HUES48 (cell line): ENCODE measurements around the gene COPS8.

Source experiments
- H3K27ac ChIP-seq: one replicate; pipeline ENCODE4 v1.7.0; 2013; ENCODE audit warnings: low read depth, low read length, inconsistent platforms
- H3K27me3 ChIP-seq: 2 replicates; pipeline ENCODE4 v1.6.1; 2013; ENCODE audit warnings: mild to moderate bottlenecking, low read length; ENCODE audit not compliant: control insufficient read depth, insufficient read depth
- H3K36me3 ChIP-seq: 2 replicates; pipeline ENCODE4 v1.6.1; 2013; ENCODE audit warnings: low read length; ENCODE audit not compliant: control insufficient read depth, insufficient read depth
- H3K4me1 ChIP-seq: 2 replicates; pipeline ENCODE4 v1.6.1; 2013; ENCODE audit warnings: mild to moderate bottlenecking, low read length; ENCODE audit not compliant: control insufficient read depth, insufficient read depth
- H3K4me3 ChIP-seq: 2 replicates; pipeline ENCODE4 v1.5.1; 2013; ENCODE audit warnings: mild to moderate bottlenecking, low read depth, low read length
- H3K9ac ChIP-seq: 2 replicates; pipeline ENCODE4 v1.6.1; 2013; ENCODE audit warnings: mild to moderate bottlenecking, low read depth, low read length, moderate library complexity
- H3K9me3 ChIP-seq: 2 replicates; pipeline ENCODE4 v1.6.1; 2013; ENCODE audit warnings: low read length; ENCODE audit not compliant: control insufficient read depth, insufficient read depth

COPS8 gene

DNA sequence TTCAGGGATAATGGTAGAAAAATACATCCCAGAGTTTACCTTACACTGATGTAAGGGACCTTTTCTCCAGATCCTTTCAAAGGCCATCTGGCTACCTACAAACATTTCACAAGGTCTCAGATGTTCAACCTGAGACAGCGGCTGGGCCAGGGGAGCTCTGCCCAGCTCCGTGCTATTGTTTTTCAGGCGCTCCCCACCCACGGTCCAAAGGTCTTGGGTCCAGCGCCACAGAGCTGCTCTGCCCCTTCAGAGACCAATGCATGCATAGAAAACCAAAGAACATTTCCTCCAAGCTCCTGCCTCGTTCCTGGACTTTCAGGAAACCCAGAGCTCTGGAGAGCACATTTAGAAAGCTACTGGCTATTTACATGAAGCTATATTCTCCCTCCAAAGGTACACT, 40.3 kb downstream of the COPS8 start:
- Histone ChIP-seq H3K4me3 (no peak overlapping the region), H3K4me1 (peaks cover 6% of the 10 kb centered on the region; the same call in 1 of the 2 replicates), H3K9ac (no peak overlapping the region), H3K27me3 (no peaks in the 10 kb centered on the region), H3K36me3 (no peaks in the 10 kb centered on the region), H3K9me3 (peaks cover 15% of the 10 kb centered on the region), H3K27ac (no peak overlapping the region)

DNA sequence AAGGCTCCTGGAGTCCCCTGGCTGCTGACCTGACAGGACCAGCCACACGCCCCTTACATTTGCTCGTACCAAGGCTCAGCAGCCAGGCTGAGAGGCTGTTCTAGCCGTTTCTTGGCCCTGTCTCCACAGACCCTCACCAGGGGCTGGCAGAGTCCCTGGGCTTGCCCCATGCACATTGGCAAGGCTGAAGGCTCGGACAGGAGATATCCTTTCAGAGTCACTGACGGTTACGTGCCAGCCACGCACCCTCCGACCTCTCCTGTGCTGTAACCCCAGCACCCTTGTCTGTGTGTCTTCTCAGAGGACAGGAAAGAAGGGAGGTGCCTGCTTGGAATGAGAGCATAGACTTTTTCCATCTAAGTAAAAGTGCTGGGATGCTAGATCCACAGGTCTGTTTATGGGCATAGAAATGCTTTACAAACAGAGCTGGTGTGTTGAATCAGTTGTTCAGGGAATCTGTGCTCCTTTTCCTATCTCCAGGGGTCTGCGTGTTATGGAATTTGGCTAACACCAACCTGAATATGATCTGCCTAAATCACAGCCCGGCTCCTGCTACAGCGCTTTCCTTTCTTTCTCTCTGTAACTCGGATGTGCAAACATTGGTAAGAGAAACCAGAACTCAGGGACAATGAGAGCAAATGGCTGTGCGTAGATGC, 41.0 kb downstream of the COPS8 start:
- no peak overlapping the region for H3K9ac ChIP-seq
- H3K27me3 ChIP-seq, result no peaks in the 10 kb centered on the region
- no peak overlapping the region for H3K27ac ChIP-seq
- H3K9me3 ChIP-seq, result peaks cover 13% of the 10 kb centered on the region
- H3K36me3 ChIP-seq, result no peaks in the 10 kb centered on the region
- H3K4me1 ChIP-seq, result peaks cover 6% of the 10 kb centered on the region; the same call in 1 of the 2 replicates
- no peak overlapping the region for H3K4me3 ChIP-seq

GRCh38 chr2:237128026-237128703, 42.5 kb downstream of the COPS8 start:
- Histone ChIP-seq H3K4me3 (no peak overlapping the region), H3K4me1 (peaks cover 9% of the 10 kb centered on the region; the same call in 1 of the 2 replicates), H3K9me3 (peaks cover 8% of the 10 kb centered on the region; the same call in 1 of the 2 replicates), H3K36me3 (no peaks in the 10 kb centered on the region), H3K9ac (no peak overlapping the region), H3K27ac (peak overlapping the region; percentile 44), H3K27me3 (no peaks in the 10 kb centered on the region)

GRCh38 chr2:237128845-237129592, 43.3 kb downstream of the COPS8 start:
- Histone ChIP-seq H3K36me3 (no peaks in the 10 kb centered on the region), H3K27me3 (no peaks in the 10 kb centered on the region), H3K9ac (no peak overlapping the region), H3K4me1 (peaks cover 11% of the 10 kb centered on the region), H3K9me3 (peaks cover 8% of the 10 kb centered on the region; the same call in 1 of the 2 replicates), H3K4me3 (no peak overlapping the region), H3K27ac (no peak overlapping the region)

- H3K27me3 ChIP-seq, result no peaks in the 10 kb centered on the region
- H3K4me3 ChIP-seq, result no peak overlapping the region
- peaks cover 15% of the 10 kb centered on the region for H3K4me1 ChIP-seq
- no peaks in the 10 kb centered on the region for H3K36me3 ChIP-seq
- H3K9ac ChIP-seq, result no peak overlapping the region
- H3K9me3 ChIP-seq, result peaks cover 8% of the 10 kb centered on the region; the same call in 1 of the 2 replicates
- no peak overlapping the region for H3K27ac ChIP-seq
Observed at GRCh38 chr2:237129625-237130263, 44.1 kb downstream of the COPS8 start.

GRCh38 chr2:237130562-237131421, 45.1 kb downstream of the COPS8 start:
- peaks cover 8% of the 10 kb centered on the region; the same call in 1 of the 2 replicates for H3K9me3 ChIP-seq
- H3K9ac ChIP-seq, result no peak overlapping the region
- H3K4me1 ChIP-seq, result peaks cover 15% of the 10 kb centered on the region
- H3K27ac ChIP-seq, result no peak overlapping the region
- H3K36me3 ChIP-seq, result no peaks in the 10 kb centered on the region
- no peaks in the 10 kb centered on the region for H3K27me3 ChIP-seq
- no peak overlapping the region for H3K4me3 ChIP-seq

GRCh38 chr2:237131749-237132533, 46.3 kb downstream of the COPS8 start:
- Histone ChIP-seq H3K9me3 (peaks cover 8% of the 10 kb centered on the region; the same call in 1 of the 2 replicates), H3K27me3 (no peaks in the 10 kb centered on the region), H3K36me3 (no peaks in the 10 kb centered on the region), H3K27ac (no peak overlapping the region), H3K4me3 (no peak overlapping the region), H3K9ac (no peak overlapping the region), H3K4me1 (peaks cover 15% of the 10 kb centered on the region)

DNA sequence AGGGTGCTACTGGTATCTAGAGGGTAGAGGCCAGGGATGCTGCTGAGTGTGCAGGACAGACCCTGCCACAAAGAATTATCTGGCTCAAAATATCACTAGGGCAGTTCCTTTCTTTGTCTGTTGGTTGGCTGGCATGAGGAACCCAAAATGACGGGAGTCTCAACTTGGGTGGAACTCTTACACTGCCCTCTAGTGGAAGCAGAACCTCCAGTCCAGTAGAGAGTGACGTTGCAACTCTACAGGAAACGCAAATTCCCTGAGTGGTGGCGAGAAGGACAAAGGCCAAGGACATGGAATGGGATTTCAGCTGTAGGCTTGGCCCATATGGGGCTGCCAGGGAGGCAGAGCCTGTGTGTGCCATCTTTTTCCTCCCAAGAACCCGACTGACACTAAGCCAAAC, 47.1 kb downstream of the COPS8 start:
- H3K4me3 ChIP-seq, result no peak overlapping the region
- H3K9me3 ChIP-seq, result peaks cover 8% of the 10 kb centered on the region; the same call in 1 of the 2 replicates
- no peak overlapping the region for H3K27ac ChIP-seq
- H3K27me3 ChIP-seq, result no peaks in the 10 kb centered on the region
- peaks cover 13% of the 10 kb centered on the region for H3K4me1 ChIP-seq
- H3K9ac ChIP-seq, result no peak overlapping the region
- H3K36me3 ChIP-seq, result no peaks in the 10 kb centered on the region

- no peak overlapping the region for H3K4me3 ChIP-seq
- no peak overlapping the region for H3K27ac ChIP-seq
- no peak overlapping the region for H3K9ac ChIP-seq
- H3K36me3 ChIP-seq, result no peaks in the 10 kb centered on the region
- no peaks in the 10 kb centered on the region for H3K27me3 ChIP-seq
- H3K4me1 ChIP-seq, result peaks cover 10% of the 10 kb centered on the region
- H3K9me3 ChIP-seq, result no peaks in the 10 kb centered on the region
Observed at GRCh38 chr2:237134321-237135230, 48.9 kb downstream of the COPS8 start.
